B cell (primary cell): Measurements from ENCODE around the gene STX11.

ENCODE experiments used
- CTCF ChIP-seq: fragments of 200-600 bp; IDR thresholded peaks from one replicate; pipeline ENCODE4 v1.8.0; 2022; ENCODE audit warnings: antibody characterized with exemption, mild to moderate bottlenecking
- EZH2 ChIP-seq: IDR thresholded peaks from 2 replicates; pipeline ENCODE4 v1.6.1; 2012; ENCODE audit warnings: borderline replicate concordance, low read depth, mild to moderate bottlenecking, moderate library complexity, low read length; ENCODE audit not compliant: insufficient read depth, poor library complexity, severe bottlenecking

DNA sequence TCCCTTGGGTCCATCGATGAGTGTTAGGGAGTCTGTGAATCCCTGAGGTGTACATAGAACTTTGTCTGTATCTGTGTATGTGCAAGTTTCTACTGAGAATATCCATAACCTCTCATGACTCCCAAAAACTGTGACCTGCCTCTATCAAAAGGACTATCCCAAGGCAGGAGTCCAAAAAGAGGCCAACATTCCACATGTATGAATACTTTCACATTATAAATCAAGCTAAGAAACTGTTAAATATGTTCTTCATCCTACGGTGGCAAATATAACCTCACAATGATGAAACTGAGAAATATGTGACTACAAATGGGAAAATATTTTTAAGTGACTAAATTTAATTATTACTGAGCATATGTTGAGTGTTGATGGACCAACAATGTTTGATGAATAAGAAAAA lies 16.1 kb upstream of the STX11 start:
- no peak for TF ChIP-seq CTCF
- no peak for TF ChIP-seq EZH2
